SH-SY5Y (cell line): ENCODE data around the gene PDE4C.

Experiments used
- GATA2 ChIP-seq: IDR thresholded peaks from 2 replicates; pipeline ENCODE4 v1.6.1; 2011; ENCODE audit warnings: mild to moderate bottlenecking, low read depth, low read length
- GATA3 ChIP-seq: IDR thresholded peaks from 2 replicates; pipeline ENCODE4 v1.6.1; 2011; ENCODE audit warnings: low read depth, mild to moderate bottlenecking, low read length, moderate library complexity

GRCh38 chr19:18274219-18274780 lies 48.1 kb upstream of the PDE4C start, which contains the start of gene IQCN:
- TF ChIP-seq GATA2 (no peak), GATA3 (no peak)
